GM19035 (cell line): ENCODE data around the gene ATP2B2.
A peak's percentile ranks its signal among the peaks of the same experiment; 100 is the strongest.

ENCODE experiments used
- ATAC-seq: cut with Tn5 transposase; IDR thresholded peaks from one replicate; pipeline ENCODE4 v1.9.1; 2021; ENCODE audit not compliant: unreplicated experiment

ATP2B2 gene

DNA sequence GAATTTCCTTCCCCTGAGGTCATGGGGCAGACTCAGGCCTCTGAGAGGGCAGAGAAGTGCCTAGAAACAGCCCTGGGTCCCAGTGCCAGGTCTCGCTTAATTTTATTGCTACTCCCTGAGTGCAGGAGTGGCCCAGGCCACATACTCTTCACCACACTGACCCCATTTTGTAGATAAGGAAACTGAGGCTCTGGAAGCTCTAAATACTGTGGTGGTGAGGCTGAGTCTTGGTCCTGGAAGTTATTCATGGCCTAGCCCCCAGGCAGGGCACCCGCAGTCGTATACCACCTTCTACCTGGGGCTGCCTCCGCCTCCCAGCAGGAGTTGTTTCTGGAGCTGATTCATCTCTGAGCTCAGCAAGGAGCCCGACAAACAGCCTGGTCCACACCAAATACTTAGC is 9.8 kb downstream of the ATP2B2 start:
- no peak for ATAC-seq

GRCh38 chr3:10495003-10495402 is 10.4 kb downstream of the ATP2B2 start:
- no peak for ATAC-seq

DNA sequence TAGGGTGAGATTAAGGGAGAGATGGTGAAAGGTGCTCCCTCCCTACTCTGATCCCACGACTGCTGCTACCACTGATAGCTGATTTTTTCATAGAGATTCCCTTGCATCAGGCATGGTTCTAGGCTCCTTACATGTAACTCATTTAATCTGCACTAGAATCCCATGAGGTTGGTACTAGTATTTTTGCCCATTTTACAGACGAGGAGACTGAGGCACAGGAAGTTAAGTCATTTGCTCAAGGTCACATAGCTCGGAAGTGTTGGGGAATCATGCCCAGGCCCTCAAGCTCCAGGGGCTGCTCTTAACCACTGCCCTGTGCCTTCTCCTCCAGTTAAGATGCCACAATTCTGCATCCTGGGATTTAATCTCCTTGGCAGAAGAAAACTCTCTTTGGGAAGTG is 11.2 kb downstream of the ATP2B2 start:
- no peak for ATAC-seq

DNA sequence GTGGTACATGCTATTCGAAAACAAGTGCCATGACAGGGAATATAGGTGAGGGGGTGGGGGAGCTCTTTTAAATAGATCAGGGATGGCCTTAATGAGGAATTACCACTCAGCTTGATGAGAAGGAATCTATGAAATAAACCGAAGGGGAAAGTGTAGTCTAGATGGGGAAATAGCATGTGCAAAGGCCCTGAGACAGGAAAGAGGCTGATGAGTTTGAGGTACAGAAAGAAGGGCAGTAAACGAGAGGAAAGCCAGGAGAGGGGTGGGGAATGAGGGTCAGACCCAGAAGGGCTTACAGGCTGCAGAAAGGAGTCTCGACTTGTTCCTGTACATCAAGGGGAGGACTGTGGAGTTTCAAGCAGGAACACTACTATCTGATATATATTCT is 12.2 kb downstream of the ATP2B2 start:
- no peak for ATAC-seq

GRCh38 chr3:10492364-10493201 is 12.8 kb downstream of the ATP2B2 start:
- no peak for ATAC-seq

DNA sequence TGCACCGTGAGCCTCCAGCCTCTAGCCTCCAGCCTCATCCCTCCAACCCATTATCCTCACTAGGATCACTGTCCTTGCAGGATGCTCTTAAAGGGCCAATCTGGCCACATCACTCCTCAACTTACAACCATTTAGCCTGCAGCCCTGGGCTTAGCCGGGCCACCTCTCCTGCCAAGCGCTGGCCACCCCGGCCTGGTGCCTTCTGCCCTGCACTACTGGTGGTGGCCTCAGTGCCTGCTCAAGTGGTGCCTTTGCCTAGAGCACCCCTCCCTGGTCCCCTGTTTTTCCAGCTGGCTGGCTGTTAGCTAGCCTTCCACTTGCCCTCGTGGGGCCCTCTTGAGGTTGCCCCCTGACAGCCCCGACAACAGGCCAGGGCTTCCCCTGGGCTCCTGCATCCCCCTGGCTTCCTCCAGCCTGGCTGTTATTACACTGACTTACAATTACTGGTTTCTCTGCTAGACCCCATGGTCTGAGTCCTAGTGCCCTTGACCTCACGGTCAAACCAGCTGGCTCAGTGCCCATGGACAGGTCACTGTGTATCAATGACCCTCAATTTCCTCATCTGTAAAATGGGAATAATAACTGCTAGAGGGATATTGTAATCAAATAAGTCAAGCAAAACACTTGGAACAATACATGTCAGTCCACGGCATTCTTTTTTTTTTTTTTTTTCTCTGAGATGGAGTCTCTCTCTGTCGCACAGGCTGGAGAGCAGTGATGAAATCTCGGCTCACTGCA is 15.5 kb downstream of the ATP2B2 start:
- no peak for ATAC-seq

DNA sequence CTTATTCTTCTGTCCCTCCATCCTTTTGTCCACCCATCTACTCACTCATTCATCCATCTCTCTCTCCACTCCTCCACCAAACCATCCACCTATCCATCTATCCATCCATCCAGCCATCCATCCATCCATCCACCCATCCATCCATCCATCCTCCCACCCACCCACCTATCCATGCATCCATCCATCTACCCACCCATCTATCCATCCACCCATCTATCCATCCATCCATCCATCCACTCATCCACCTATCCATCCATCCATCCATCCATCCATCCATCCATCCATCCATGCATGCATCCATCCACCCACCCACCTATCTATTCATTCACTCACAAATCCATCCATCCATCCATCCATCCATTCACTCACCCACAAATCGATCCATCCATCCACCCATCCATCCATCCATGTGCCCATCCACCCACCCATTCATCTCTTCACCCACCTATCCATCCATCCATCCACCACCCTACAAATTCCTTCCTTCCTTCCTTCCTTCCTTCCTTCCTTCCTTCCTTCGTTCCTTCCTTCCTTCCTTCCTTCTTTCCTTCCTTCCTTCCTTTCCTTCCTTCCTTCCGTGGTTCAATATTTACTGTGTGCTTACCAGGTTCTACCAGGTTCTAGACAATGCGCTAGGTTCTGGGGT is 17.3 kb downstream of the ATP2B2 start:
- ATAC-seq, result no peak

GRCh38 chr3:10485806-10486205 is 19.6 kb downstream of the ATP2B2 start:
- ATAC-seq, result no peak

- ATAC-seq, result no peak
Measured at GRCh38 chr3:10485380-10485779, 20.0 kb downstream of the ATP2B2 start.

- no peak for ATAC-seq
Measured at GRCh38 chr3:10484709-10485108, 20.7 kb downstream of the ATP2B2 start.

GRCh38 chr3:10483686-10484345 is 21.6 kb downstream of the ATP2B2 start:
- no peak for ATAC-seq

GRCh38 chr3:10483364-10483675 is 22.1 kb downstream of the ATP2B2 start:
- ATAC-seq, result no peak

GRCh38 chr3:10482631-10483363 is 22.6 kb downstream of the ATP2B2 start:
- ATAC-seq, result no peak

DNA sequence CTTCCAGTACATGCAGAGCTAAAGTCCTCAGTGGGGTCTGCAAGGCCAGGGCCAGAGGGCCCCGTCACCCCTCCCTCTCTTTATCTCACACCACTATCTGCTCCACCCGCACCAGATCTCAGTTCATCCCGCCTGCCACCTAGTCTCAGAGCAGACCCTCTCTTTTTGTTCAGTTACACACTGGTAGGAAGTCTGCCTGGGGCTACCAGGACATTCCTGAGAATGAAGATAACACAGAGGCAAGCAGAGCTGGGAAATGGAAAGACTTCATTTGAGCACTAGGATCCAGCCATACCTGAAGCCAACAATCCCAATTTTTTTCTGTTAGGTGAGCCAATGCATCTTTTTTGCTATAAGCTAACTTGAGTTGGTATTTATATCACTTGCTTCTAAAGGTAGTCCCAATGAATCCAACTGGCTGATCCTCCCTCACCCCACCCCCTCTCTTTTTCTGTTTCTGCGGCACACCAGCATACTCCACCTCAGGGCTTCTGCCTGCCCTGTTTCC is 24.5 kb downstream of the ATP2B2 start:
- no peak for ATAC-seq

- no peak for ATAC-seq
Measured at GRCh38 chr3:10479311-10479710, 26.1 kb downstream of the ATP2B2 start.

DNA sequence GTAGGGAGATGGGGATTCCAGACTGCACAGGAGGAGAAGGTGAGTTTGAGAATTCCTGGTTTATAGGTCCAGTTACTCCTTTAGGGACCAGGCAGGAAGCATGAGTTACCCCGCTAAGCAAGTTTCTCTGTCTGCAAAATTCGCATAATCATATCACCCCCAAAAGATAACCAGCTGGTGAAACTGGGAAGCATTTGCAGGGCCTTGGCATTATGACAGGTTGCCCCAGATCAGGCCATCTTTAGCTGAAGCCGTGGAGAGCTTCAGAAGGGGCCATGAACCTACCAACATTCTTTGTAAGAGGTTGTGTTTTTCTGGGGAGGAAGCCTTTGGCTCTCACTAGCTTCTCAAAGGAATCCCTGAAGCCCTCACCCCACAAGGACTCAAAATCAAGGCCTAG is 29.4 kb downstream of the ATP2B2 start:
- ATAC-seq, result no peak

DNA sequence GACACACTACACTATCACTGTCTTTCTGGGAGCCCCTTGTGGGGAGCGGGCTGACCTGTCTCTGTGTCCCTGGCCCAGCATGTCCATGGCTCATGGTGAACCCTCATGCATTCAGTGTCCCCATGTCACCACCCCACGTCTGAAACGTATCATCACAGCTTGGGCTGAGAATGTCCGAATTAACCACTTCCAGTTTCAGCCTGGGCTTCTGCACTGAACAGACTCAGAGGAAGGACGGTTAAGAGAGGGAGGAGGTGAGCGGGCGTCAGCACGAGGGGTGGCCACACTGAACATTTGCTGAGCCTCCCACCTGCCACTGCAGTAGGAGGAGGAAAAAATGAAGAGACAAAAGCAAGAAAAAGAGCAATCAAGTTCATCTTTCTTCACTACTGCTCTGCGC is 30.5 kb downstream of the ATP2B2 start:
- peak; percentile 93 for ATAC-seq

GRCh38 chr3:10474275-10474646 is 31.1 kb downstream of the ATP2B2 start:
- no peak for ATAC-seq

- ATAC-seq, result no peak
Measured at GRCh38 chr3:10473581-10474274, 31.7 kb downstream of the ATP2B2 start.

GRCh38 chr3:10472877-10473440 is 32.4 kb downstream of the ATP2B2 start:
- ATAC-seq, result no peak
